ENCODE measurements around the gene FAM120A.

Gene FAM120A

DNA sequence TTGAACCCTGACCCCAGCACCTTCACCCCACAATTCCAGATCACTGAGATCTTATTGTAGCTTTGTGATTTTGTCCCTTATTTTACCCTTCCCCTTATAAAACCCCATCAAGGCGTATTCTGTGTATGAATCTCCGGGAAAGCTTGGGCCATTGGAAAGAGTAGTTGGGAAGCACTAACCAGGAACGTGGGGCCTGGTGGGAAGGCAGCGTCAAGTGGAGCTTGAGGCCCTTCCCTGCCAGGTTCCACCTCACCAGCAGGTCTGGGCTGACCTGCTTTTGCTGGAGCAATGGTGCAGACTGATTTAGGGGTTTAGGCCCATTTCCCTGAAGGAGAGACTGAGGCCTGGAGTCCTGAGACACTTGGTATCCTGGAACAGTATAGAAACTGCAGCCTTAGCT lies 134.2 kb downstream of the FAM120A start:
- H3K4me3 ChIP-seq (ENCODE audit: low read length), result no peak overlapping the region
- H3K4me1 ChIP-seq (ENCODE audit: insufficient read depth, low read length), result peaks cover 9% of the 10 kb centered on the region
- H3K36me3 ChIP-seq (ENCODE audit: insufficient read depth, low read depth, low read length), result no peaks in the 10 kb centered on the region
- no peaks in the 10 kb centered on the region for H3K27me3 ChIP-seq (ENCODE audit: insufficient read depth, low read length)
- H3K27ac ChIP-seq (ENCODE audit: low read length), result no peak overlapping the region
- no peaks in the 10 kb centered on the region for H3K9me3 ChIP-seq (ENCODE audit: insufficient read depth, low read depth, low read length)
- no peak overlapping the region for H3K9ac ChIP-seq (ENCODE audit: low read depth, low read length)

- H3K4me1 ChIP-seq (ENCODE audit: insufficient read depth, low read length), result peaks cover 9% of the 10 kb centered on the region
- H3K9me3 ChIP-seq (ENCODE audit: insufficient read depth, low read depth, low read length), result no peaks in the 10 kb centered on the region
- no peaks in the 10 kb centered on the region for H3K27me3 ChIP-seq (ENCODE audit: insufficient read depth, low read length)
- H3K4me3 ChIP-seq (ENCODE audit: low read length), result no peak overlapping the region
- no peak overlapping the region for H3K9ac ChIP-seq (ENCODE audit: low read depth, low read length)
- H3K36me3 ChIP-seq (ENCODE audit: insufficient read depth, low read depth, low read length), result no peaks in the 10 kb centered on the region
- H3K27ac ChIP-seq (ENCODE audit: low read length), result no peak overlapping the region
These were observed 135.0 kb downstream of the FAM120A start for GRCh38 chr9:93586290-93587057.

- no peaks in the 10 kb centered on the region for H3K36me3 ChIP-seq (ENCODE audit: insufficient read depth, low read depth, low read length)
These were observed 135.8 kb downstream of the FAM120A start for GRCh38 chr9:93587284-93587650.

DNA sequence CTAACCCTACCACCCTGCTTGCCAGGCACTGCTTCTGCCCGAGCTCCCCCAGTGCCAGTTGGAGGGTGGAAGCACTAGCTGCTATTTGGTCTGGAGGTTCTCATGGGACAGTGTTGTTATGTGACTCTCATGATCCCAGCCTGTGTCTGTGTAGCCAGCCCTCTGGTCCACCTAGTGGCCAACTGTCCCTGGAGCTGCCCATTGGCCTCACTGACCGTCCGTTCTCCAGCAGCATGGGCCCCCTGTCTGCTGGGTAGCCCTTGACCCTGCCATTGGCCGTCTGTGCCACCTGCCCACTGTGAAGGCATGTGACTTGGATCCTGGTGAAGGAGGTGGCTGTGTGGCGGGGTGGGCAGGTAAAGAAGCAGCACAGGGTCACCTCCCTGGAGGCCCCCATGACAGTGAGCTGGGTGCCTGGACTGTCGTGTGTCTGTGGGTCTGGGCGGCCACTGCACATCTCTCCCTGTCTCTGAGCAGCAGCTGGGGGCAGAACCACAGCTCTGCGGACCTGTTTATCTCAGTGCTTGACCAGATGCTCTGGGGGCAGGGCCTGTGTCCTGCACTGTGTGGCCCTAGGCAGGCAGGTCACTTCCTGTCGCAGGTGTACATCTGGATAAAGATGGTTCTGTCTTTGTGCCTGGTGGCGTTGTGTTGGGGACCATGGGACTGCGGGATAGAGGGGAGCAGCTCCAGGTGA lies 136.3 kb downstream of the FAM120A start:
- Histone ChIP-seq H3K9ac (ENCODE audit: low read depth, low read length) (no peak overlapping the region), H3K9me3 (ENCODE audit: insufficient read depth, low read depth, low read length) (no peaks in the 10 kb centered on the region), H3K27ac (ENCODE audit: low read length) (no peak overlapping the region), H3K36me3 (ENCODE audit: insufficient read depth, low read depth, low read length) (no peaks in the 10 kb centered on the region), H3K27me3 (ENCODE audit: insufficient read depth, low read length) (no peaks in the 10 kb centered on the region), H3K4me3 (ENCODE audit: low read length) (no peak overlapping the region), H3K4me1 (ENCODE audit: insufficient read depth, low read length) (peaks cover 4% of the 10 kb centered on the region)

More at GRCh38 chr9:93587284-93587650, 135.8 kb downstream of the FAM120A start:
- no peak overlapping the region for H3K4me3 ChIP-seq (ENCODE audit: low read length)
- no peak overlapping the region for H3K9ac ChIP-seq (ENCODE audit: low read depth, low read length)
- no peak overlapping the region for H3K27ac ChIP-seq (ENCODE audit: low read length)
- no peaks in the 10 kb centered on the region for H3K27me3 ChIP-seq (ENCODE audit: insufficient read depth, low read length)
- peaks cover 5% of the 10 kb centered on the region for H3K4me1 ChIP-seq (ENCODE audit: insufficient read depth, low read length)
- no peaks in the 10 kb centered on the region for H3K9me3 ChIP-seq (ENCODE audit: insufficient read depth, low read depth, low read length)

DNA sequence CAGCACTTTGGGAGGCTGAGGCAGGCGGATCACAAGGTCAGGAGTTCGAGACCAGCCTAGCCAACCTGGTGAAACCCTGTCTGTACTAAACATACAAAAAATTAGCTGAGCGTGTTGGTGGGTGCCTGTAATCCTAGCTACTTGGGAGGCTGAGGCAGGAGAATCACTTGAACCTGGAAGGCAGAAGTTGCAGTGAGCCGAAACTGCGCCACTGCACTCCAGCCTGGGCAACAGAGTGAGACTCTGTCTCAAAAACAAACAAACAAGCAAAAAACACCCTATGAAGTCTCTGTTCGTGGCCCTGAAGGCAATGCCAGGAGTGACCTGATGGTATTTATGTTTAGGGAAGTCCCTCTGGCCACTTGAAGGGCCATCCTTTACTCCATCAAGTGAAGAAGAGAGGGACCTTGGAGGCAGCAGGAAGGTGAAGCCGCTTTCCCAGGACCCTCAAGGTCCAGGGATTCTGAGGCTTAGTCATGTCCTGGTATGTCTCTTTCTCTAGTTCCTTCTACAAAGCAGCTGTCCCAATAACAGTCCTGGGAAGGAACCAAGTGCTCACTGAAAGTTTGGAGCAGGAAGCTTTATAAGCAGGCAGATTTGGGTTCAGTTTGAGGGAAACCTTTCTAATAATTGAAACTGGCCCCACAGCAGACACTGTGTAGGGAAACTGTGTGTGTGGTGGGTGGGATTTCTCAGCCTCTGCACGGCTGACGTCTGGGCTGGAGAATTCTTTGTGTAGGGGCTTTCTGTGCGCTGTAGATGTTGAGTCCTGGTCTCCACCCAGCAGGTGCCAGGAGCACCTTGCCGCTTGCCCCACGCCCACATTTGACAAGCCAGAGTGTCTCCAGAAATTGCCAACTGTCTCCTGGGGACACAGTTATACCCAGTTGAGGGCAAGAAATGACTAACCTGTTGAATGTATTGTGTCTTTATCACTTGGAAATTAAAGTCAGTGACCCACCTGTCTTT lies 137.4 kb downstream of the FAM120A start:
- no peak overlapping the region for H3K9ac ChIP-seq (ENCODE audit: low read depth, low read length)

GRCh38 chr9:93589688-93590087 lies 138.2 kb downstream of the FAM120A start:
- Histone ChIP-seq H3K36me3 (ENCODE audit: insufficient read depth, low read depth, low read length) (no peaks in the 10 kb centered on the region), H3K27ac (ENCODE audit: low read length) (no peak overlapping the region), H3K9me3 (ENCODE audit: insufficient read depth, low read depth, low read length) (no peaks in the 10 kb centered on the region), H3K27me3 (ENCODE audit: insufficient read depth, low read length) (no peaks in the 10 kb centered on the region), H3K4me1 (ENCODE audit: insufficient read depth, low read length) (peaks cover 6% of the 10 kb centered on the region), H3K9ac (ENCODE audit: low read depth, low read length) (no peak overlapping the region), H3K4me3 (ENCODE audit: low read length) (no peak overlapping the region)

More for the DNA sequence above, 137.4 kb downstream of the FAM120A start:
- H3K27ac ChIP-seq (ENCODE audit: low read length), result no peak overlapping the region
- no peaks in the 10 kb centered on the region for H3K27me3 ChIP-seq (ENCODE audit: insufficient read depth, low read length)
- peaks cover 4% of the 10 kb centered on the region for H3K4me1 ChIP-seq (ENCODE audit: insufficient read depth, low read length)
- no peak overlapping the region for H3K4me3 ChIP-seq (ENCODE audit: low read length)
- H3K9me3 ChIP-seq (ENCODE audit: insufficient read depth, low read depth, low read length), result no peaks in the 10 kb centered on the region
- H3K36me3 ChIP-seq (ENCODE audit: insufficient read depth, low read depth, low read length), result no peaks in the 10 kb centered on the region

- H3K9me3 ChIP-seq (ENCODE audit: insufficient read depth, low read depth, low read length), result no peaks in the 10 kb centered on the region
- H3K4me1 ChIP-seq (ENCODE audit: insufficient read depth, low read length), result peaks cover 6% of the 10 kb centered on the region
- no peak overlapping the region for H3K27ac ChIP-seq (ENCODE audit: low read length)
- no peaks in the 10 kb centered on the region for H3K27me3 ChIP-seq (ENCODE audit: insufficient read depth, low read length)
- no peak overlapping the region for H3K4me3 ChIP-seq (ENCODE audit: low read length)
- no peak overlapping the region for H3K9ac ChIP-seq (ENCODE audit: low read depth, low read length)
- no peaks in the 10 kb centered on the region for H3K36me3 ChIP-seq (ENCODE audit: insufficient read depth, low read depth, low read length)
These were observed 139.2 kb downstream of the FAM120A start for GRCh38 chr9:93590609-93591234.

DNA sequence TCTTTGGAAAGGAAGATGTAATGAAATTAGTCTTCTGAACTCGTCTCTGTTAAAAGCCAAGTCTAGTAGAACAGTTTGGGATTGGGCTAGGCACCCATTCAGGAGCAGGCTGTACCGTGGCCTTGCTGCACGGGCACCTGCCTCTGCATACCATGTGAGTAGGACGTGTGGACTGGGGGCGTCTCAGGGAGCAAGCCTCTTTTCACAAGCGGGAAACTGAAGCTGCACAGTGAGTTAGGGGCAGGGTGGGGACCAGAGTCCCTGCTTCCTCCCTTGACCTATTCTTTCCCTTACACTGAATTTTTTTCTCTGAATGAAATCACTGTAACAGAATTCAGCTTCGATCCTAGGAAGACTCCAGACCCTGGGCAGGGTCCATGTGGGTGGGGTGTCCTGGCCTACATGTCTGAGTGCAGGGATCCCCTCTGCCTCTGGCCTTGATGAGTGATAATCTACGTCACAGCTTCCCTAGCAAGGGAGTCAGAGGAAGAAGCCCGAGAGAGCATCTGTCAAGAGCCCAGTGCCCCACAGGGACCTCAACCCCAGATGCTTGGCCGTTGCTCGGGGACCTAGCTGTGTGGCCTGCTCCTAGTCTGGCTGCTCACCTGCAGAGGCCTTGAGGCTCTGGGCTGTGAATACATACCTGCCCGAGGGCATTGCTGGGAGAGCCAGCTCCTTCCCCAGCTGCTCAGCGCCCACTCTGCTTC lies 140.0 kb downstream of the FAM120A start:
- Histone ChIP-seq H3K36me3 (ENCODE audit: insufficient read depth, low read depth, low read length) (no peaks in the 10 kb centered on the region), H3K4me1 (ENCODE audit: insufficient read depth, low read length) (peaks cover 6% of the 10 kb centered on the region), H3K9ac (ENCODE audit: low read depth, low read length) (no peak overlapping the region; the same call in 1 of the 2 replicates), H3K9me3 (ENCODE audit: insufficient read depth, low read depth, low read length) (no peaks in the 10 kb centered on the region), H3K27ac (ENCODE audit: low read length) (no peak overlapping the region), H3K27me3 (ENCODE audit: insufficient read depth, low read length) (no peaks in the 10 kb centered on the region), H3K4me3 (ENCODE audit: low read length) (no peak overlapping the region)

DNA sequence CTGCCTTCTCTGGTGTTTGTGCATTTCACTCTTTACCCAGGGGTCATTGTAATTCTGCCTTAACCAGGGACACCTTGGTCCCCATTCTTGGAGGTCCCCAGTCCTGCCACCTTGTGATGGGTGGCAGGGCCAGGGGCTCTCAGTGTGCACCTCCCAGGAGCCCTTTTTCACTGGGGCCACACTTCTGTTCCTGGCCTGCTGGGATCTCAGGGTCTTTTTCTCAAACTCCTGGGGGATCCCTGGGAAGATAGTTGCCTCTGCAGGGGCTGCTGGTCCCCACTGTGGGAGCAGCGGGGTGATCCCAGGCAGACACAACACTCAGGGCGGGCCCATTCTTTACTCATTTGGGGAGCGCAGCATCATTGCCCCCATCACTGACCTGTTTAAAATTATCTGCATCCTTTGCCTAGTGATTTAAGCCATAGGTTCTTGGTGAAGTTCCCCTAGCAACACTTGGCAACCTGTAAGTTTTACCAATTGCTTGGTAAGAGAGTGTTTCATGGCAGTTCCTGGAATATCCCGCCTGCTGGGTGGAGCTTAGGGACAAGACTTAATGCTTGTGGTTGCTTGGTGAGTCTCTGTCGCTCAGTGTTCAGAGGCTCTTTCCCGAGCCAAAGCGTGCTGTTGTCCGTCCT lies 140.6 kb downstream of the FAM120A start:
- Histone ChIP-seq H3K36me3 (ENCODE audit: insufficient read depth, low read depth, low read length) (no peaks in the 10 kb centered on the region), H3K27me3 (ENCODE audit: insufficient read depth, low read length) (no peaks in the 10 kb centered on the region), H3K9ac (ENCODE audit: low read depth, low read length) (no peak overlapping the region; the same call in 1 of the 2 replicates), H3K9me3 (ENCODE audit: insufficient read depth, low read depth, low read length) (no peaks in the 10 kb centered on the region), H3K4me3 (ENCODE audit: low read length) (no peak overlapping the region), H3K4me1 (ENCODE audit: insufficient read depth, low read length) (peaks cover 6% of the 10 kb centered on the region), H3K27ac (ENCODE audit: low read length) (no peak overlapping the region)

DNA sequence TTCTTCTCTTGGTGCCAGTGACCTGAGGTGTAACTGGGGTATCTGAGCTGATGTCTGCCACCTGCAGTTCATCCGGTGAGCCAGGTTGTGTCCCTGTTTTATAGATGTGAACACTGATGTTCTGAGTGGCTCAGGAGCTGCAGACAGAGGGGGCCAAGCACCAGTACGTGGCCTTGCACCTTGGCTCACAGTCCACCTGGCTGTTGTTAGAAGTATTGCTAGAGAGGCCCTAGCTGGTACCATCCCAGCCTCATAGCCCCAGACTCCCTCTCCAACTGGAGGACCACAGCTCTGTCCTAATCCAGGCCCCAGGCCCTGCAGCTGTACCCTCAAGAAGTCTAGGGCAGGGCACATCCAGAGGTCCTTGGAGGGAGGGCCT lies 141.1 kb downstream of the FAM120A start:
- Histone ChIP-seq H3K9ac (ENCODE audit: low read depth, low read length) (no peak overlapping the region), H3K36me3 (ENCODE audit: insufficient read depth, low read depth, low read length) (no peaks in the 10 kb centered on the region), H3K9me3 (ENCODE audit: insufficient read depth, low read depth, low read length) (no peaks in the 10 kb centered on the region), H3K4me3 (ENCODE audit: low read length) (no peak overlapping the region), H3K27ac (ENCODE audit: low read length) (no peak overlapping the region), H3K4me1 (ENCODE audit: insufficient read depth, low read length) (peaks cover 8% of the 10 kb centered on the region), H3K27me3 (ENCODE audit: insufficient read depth, low read length) (no peaks in the 10 kb centered on the region)
